HT1080 (cell line): Measurements from ENCODE around the gene RPL35. TPM values are rescaled to one million over a fixed set of nuclear protein-coding genes. Genes with fewer than 3 reads are reported as not detected.

Experiments used
- DNase-seq: peaks from one replicate; pipeline ENCODE4 v3.0.0-alpha.2; 2015; ENCODE audit warnings: low read depth
- polyA plus RNA-seq, 2 experiments: library from polyadenylated mRNA; depleted of rRNA; stranded (reverse); fragments of >200 nt; gene quantifications; 2 replicates each; pipeline ENCODE4 v1.2.3, GENCODE V29; 2015
- total RNA-seq: library from RNA; depleted of rRNA; stranded (reverse); fragments of >200 nt; shearing (Covaris generic); gene quantifications from 2 replicates; pipeline ENCODE4 v1.2.3, GENCODE V29; 2014; rRNA removed

The RPL35 gene
- 5,179 and 7,098 TPM in 2 replicates for total RNA-seq
- polyA plus RNA-seq (2015; cell fraction: cytosol; rRNA removed), result 2,943 and 3,535 TPM in 2 replicates
- 822 and 899 TPM in 2 replicates for polyA plus RNA-seq (2015; cell fraction: nucleus; rRNA removed)

DNA sequence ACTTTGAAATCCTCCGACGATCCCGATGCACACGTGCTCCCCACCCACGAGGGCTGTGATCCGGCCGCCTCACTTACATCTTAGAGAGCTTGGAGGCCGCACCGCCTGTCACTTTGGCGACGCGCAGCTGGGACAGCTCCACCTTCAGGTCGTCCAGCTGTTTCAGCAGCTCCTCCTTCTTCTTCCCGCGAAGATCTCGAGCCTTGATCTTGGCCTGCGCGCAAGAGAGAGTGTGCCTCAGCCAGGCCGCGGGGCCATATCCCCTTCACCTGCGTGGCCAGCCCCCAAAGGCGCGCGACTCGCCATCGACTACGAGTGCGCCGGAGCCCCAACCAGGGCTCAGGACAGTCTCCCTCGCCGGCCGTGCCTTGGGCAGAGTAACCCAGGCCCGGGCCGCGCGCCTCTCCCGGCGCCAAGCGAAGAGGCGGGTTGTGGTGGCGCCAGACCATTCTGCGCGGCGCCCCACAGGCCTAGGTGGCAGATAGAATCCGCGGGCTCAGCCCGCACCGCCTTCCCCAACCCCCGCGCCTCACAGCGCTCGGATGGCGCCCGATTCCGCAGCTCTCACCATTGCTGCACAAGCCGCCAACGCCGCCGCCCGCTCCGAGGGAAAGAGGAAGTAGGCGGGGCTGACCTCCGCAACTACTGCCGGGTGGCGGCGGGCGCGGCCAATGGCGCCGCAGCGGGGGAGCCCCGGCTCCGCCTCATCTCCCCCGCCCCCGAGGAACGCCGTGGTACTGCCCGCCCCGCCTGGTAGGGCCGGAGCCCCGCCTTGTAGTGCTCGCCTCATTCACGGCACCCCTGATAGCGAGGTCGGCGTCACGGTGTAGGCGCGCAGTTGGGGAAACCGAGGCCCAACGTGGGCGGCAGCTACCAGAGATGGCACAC, at the start of gene RPL35, which contains the start of gene ARPC5L:
Gene RPL35, minus strand, starts transcription at position 616 of the 888 bp plus-strand sequence. Its CDS starts 45 bp downstream, at position 571.
Gene ARPC5L, plus strand, starts transcription at position 789 of the 888 bp plus-strand sequence. CDS start 7,161 bp downstream, outside the sequence.
- peak; percentile 89 for DNase-seq

DNA sequence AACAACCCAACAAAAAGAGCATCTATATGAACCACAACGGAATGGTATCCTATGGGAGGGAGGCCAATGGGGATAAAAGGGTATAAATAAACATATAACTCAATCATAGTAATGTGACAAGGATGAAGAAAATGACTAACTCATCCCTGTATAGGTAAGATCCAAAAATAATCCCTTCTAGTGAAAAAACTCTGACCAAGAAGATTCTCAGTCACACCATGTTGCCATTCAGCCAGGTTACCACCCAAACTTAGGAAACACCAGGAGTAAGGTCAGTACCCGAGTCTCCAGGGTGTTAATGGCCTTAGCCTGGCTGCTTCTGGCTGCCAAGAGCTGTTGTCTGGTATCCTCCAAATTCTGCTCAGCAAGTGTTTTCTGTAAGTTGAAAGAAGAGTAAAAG, 46.3 kb upstream of the RPL35 start:
- no peak for DNase-seq

DNA sequence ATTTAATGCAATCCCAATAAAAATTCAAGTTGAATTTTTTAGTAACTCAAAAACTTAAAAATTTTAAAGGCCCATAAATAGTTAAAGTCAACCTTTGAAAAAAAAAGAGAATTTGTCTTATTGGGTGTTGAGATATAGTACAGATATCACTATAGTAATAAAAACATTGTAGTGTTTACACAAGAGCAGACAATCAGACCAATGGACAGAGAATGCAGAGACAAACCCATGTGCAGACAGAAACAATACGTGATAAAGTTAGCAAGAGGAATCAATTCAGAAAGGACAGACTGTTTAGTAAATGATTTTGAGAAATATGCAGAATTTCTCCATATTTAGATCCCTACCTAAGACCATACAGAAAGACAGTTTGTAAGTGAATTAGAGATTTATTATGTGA, 45.2 kb upstream of the RPL35 start:
- DNase-seq, result no peak

DNA sequence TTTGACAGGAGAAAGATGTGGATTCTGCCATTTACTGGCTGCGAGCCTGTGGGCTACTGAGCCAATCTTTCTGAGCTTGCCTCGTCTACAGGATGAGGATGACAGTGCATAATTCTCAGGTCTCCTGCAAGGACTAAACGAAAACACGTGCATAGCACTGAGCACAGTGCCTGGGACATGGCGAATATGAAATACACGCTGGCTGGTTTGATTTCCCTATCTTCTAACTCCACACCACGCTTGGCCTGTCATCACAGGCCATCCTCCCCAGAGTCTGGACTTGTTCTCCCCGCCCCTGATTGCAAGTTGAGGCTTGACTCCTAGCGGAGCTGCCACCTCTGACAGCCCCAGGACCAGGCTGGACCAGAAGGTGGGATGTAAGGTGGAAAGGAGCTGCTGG, 38.1 kb upstream of the RPL35 start:
- DNase-seq, result no peak

DNA sequence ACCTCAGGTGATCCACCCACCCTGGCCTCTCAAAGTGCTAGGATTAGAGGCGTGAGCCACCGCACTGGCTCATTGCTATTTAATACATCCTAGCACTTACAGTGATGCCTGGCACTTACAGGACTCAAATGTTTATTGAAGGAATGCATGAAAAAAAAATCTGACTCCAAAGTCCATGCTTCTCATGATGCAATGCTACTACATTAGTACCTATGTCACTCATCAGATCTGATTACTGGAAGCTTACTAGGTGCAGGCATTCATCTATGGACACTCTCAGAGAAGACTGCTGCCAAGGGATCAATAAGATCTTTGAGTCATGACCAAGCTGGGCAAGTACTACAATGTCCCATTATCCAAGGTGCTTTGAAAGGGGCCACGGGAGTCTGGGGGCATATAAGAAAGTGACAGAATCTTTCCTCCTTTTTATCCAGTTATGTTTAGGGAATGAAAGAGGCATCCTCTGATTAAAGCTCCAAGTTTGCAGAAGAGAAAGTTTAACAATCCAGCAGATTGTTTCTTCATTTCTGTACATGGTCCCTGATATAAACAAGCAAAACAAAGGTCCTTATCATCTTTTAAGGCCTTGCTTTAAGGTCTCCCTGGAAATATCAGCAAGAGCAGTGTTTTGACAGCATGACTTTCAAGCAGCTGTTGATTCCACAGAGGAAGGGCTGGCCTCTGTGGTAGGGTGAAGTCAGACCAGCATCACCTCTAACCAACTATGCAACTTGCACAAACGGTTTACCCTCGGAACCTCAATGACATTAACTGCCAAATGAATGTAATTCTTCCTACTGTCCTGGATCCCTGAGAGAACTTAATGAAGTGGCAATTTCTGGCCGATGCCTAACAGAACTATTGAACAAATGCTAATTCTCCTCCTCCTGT, 36.1 kb upstream of the RPL35 start:
- DNase-seq, result no peak

DNA sequence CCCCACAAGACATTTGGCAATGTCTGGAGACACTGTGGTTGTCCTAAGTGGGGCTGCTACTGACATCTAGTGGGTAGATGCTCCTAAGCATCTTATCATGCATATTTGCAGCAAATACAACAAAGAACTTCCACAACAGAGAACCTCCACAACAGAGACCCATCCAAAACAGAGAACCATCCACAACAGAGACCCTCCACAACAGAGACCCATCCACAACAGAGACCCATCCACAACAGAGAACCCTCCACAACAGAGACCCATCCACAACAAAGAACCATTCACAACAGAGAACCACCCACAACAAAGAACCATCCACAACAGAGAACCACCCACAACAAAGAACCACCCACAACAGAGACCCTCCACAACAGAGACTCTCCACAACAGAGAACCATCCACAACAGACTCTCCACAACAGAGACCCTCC, 33.0 kb upstream of the RPL35 start:
- DNase-seq, result peak; percentile 24

DNA sequence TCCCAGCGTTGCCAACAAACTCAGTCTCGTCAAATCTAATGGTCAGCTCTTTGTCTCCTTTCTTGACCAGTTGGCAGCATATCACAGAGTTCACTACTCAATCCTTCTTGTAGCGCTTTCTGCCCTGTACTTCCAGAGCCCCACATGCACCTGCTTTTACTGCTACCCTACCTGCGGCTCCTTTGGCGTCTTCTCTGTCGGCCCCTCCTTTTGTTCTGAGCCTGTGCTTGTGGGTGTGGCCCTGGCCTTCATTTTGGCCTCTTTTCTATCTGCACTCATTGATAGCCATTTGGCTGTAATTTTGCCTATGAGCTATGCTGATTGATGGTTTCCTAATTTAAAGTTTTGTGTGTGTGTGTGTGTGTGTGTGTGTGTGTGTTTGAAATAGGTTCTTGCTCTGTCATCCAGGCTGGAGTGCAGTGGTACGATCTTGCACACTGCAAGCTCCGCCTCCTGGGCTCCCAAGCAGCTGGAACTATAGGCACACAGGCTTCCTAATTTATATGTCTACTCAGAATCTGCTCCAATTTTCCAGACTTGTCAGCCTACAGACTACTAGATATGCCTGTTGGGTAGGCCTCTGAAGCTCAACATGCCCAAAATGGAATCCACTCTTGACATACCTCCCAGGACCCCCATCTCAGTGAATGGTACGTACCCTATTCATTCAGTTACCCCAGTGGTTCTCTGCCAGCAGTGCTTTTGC, 32.4 kb upstream of the RPL35 start:
- no peak for DNase-seq

DNA sequence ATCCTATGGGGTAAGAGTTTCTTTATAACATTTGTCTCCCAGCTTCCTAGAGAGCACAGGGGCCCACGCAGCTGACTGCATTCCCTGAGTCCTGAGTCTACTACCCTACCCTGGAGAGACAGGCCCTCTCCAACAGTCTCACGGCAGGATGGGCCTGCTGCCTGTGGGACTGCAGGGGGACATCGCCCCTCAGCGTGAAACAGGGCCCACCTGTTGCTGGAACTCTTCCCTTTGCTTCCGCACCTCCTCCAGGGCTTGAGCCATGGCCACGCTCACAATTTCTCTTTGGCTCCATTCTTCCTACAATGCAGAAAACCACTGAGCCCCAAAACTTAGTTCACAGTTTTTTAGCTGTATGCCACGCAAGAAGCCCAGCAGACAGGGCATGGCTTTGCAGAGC, 28.4 kb upstream of the RPL35 start:
- no peak for DNase-seq

DNA sequence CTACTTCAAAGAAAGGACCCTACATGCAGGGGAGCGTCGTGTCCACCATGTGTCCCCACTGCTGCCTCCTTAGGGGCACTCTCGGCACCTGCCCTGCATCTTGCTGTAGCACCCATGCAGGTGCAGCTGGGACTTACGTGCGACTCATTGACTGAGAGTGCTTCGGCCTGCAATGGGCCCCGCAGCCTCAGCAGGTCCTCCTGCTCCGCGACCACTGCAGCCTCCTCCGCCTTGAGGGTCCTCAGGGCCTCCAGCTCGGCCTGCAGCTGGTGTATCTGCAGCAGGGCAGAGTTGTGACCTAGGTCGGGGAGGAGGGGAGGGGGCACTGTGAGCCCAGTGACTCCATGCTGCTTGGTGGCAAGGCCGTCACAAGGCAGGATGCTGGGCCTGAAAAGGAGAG, 27.2 kb upstream of the RPL35 start:
- DNase-seq, result no peak

DNA sequence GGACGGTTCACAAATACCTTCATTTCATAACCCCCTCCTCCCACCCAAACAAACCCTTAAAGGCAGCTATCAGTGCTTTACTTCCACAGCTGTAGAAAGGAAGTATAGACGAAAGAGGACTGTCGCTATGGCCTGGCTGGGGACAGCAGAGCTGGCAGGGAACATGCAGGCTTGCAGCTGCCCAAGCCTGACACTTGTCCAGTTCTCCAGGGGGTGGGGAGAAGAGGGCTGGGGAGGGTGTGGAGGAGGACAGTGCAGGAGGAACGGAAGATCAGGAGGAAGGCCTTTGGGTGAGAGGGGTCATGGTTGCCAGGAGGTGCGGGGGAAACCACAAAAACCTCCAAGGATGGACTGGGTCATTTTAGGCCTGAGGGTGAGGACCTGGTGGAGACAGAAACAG, 26.1 kb upstream of the RPL35 start:
- DNase-seq, result no peak

DNA sequence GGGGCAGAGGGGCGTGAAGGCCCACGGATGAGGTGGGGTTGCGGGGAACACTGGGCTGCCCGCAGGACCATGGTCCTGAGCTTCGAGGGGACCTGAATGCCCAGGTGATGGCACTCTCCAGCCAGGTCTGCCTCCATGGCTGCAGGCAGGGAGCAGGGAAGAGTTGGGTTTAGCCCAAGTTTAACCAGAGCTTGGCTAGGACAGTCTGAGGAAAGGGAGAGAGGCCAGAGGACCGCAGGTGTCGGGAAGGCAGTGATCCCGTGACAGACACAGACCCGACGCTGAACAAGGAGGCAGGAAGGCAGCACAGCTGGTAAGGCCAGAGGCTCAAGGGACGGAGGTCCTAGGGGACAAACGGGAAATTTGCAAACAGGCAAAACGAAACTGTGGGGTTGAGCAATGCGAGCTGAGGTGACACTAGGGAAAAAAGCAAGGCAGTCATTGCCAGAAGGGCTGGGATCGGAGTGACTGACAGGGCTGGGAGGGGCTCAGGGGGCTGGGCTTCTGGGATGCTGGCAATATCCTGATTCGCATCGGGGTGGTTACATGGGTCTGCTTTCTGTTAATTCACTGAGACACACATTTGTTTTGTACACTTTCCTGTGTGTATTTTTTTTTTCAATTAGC, 25.2 kb upstream of the RPL35 start:
- DNase-seq, result no peak

DNA sequence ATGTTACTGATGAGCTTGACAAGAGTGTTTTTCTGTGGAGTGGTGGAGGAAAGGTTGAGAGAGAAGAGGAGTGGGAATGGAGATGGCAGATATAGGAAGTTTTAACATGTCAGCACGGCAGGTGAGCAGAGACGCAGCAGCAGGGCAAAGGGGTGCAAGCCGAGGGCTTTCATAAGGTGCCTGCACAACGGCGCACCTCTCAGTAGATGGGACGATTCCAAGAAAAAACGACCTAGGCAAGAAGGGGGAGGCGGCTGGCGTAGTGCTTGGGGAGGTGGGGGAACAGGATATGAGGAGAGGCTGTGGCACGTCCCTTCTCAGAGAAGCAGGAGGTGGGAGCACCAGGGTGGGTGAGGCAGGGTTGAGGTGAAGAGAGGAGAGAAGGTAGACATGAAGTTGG, 24.7 kb upstream of the RPL35 start:
- no peak for DNase-seq

DNA sequence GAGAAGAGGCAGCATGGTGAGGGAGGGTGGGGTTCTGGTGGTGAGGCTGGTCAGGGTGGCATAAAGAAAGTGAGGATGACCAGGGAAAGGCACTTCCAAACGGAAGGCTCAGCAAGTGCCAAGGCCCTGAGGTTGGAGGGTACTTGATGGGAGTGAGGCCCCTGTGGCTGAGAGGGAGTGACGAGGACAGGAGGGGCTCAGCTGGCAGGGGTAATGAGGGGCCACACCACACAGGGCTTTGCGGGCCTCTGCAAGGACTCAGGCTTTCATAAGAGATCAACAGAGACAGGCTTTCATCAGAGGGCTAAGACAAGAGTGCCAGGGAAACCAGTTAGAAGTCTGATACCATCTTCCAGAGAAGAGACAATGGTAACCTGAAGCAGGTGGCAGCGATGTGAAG, 23.8 kb upstream of the RPL35 start:
- DNase-seq, result no peak

DNA sequence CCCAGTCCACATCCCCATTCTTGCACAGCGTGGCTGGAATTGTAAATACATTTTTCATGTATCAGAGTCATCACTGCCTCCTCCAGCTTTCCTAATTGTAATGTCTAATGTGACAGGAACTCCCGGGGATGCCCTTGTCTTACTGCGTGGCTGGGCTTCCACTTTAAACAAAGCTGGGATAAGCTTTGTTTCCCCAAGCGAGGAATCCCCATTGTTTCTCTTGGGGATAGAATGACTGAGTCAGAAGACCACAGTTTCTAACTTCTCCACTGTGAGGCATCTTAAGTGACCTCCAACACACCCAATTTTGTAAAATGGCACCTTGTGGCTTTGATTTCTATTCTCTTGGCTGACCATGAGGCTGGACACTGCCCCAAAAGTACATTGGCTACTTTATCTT, 22.6 kb upstream of the RPL35 start:
- no peak for DNase-seq

DNA sequence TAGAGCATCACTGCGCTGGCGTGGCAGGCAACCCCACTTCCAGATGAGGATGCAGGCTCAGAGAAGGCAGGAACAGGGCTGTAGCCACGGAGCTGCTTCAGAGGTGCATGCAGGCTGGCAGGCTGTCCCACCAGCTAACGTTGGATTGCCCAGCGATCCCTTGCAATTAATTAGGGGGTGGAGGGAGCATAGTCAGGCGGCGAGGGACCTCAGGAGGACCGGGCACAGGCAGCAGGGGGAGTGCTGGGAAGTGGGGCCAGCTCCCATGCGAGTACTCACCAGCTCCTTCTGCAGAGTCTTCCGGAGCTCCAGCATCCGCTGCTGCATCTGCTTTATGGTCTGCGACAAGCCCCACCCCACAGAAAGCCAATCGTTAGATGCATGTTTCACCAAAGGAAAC, 20.5 kb upstream of the RPL35 start:
- no peak for DNase-seq

DNA sequence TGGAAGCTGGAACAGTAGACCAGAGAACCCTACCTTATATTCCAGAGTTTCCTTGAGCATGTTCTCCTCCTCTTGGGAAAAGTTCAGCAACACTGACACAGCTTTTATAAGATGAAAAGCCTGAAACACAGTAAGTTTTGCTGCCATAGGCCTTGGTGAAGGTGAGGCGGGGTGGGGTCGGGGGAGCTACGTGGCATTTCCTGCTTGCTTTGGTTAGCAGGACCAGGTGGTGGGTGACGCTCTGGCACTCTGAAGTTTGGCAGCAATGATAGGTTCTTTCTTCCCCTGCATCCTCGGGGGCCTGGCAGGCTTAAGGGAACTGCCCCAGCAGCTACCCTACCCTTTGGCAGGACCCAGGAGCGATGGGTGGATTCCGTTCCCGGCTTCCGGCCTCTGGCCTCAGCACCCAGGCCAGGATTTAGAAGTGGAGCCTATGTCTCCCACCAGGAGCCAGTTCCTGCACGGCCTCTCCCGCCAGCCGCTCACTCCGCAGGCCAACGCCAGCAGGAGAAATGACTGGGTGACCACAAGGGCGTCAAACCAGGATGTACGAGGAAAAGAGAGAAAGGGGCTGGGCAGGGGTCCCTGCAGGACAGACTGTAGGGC, 19.5 kb upstream of the RPL35 start:
- DNase-seq, result no peak

DNA sequence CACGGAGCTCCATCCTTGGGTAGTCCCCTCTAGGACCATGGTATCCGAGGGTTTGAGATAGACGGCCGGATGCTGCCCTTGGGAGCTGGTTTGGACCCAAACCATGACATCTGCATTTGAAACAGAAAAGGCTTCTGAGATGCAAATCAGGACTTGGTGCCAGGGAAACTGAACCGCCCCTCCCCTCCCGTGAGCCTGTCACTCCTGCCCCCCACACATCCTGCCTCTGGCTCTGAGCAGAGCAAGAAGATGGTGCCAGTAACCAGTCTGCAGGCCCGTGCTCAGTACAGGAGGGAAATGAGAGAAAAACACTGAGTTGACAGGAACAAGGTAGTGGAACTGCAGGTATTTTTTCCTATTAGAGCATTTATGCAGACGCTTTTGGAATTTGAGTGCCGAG, 18.7 kb upstream of the RPL35 start:
- DNase-seq, result no peak

DNA sequence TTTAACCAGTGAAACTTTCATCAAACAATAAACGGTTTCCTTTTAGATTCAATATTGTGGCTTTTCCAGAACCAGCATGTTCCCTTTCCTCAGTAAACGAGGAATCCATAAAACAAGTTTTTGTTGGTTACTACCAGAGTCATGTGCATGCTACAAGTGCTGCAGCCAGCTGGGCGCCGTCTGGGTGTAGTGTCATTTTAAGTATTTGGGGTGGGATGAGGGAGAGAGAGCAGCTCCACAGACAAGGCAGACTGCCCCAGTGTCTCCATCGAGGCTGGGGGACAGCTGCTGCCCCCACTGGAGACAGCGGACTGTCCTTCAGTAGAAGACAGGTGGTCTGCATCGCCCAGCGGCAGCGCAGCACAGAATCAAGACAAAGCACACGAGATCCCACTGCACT, 17.5 kb upstream of the RPL35 start:
- no peak for DNase-seq

DNA sequence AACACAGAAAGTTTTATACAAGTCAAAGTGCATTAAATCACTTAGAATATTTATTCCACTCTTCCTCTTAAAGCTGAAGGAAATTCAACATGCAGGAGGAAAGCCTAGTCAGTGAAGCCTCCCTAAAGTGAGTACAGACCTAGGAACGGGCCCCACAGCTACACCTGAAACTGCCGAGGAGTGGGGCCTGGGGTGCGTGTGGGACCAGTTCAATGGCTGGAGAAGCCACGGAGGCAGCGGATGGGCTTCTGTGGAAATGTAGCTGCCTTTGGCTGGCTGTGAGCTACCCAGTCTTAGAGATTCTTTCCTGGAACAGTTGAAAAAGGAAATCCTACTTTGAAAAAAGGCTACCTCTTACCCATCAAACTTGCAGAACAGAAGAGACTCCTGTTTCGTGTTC, 16.8 kb upstream of the RPL35 start:
- no peak for DNase-seq

DNA sequence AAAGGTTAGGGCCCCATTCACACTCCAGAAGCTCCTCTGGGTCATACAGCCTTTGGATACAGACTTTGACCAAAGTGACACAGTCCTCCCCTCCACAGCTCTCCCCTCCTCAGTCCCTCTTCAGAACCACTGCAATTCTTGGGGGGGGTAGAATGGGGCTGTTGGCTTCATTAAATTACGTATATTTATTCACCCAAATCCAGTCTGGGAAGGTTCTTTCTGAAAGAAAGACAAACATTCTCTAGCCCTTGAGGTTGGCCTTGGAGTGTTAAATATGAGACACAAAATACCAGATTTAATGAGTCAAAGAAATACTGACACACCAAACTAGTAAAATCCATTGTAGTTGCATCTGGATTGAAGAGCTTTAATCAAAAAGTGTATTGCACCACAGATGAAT, 16.3 kb upstream of the RPL35 start:
- DNase-seq, result no peak
